SK-N-SH treated with all-trans-retinoic acid at 6 μM for 48 hours (cell line): ENCODE measurements around the gene KRTAP20-3.

ENCODE experiments used
- ZC3H10 ChIP-seq: fragments of 250-450 bp; sonication (Bioruptor Pico); IDR thresholded peaks from 2 replicates; pipeline ENCODE4 v1.5.1; 2021; ENCODE audit warnings: mild to moderate bottlenecking, moderate library complexity
- ZFP3 ChIP-seq: fragments of 250-450 bp; sonication (Bioruptor Pico); IDR thresholded peaks from 2 replicates; pipeline ENCODE4 v1.5.0; 2020; ENCODE audit warnings: mild to moderate bottlenecking, moderate library complexity
- ZFP30 ChIP-seq: fragments of 450-650 bp; formaldehyde crosslinking; IDR thresholded peaks from 2 replicates; pipeline ENCODE4 v1.5.0; 2022; ENCODE audit warnings: mild to moderate bottlenecking, moderate library complexity
- TF ChIP-seq, protein P1 (sequence below): fragments of 250-450 bp; sonication (Bioruptor Pico); IDR thresholded peaks from 2 replicates; pipeline ENCODE4 v1.5.1; 2020; ENCODE audit warnings: low read depth, mild to moderate bottlenecking, moderate library complexity
- TF ChIP-seq, protein P2 (sequence below): fragments of 250-450 bp; sonication (Bioruptor Pico); IDR thresholded peaks from 2 replicates; pipeline ENCODE4 v1.5.0; 2020; ENCODE audit warnings: mild to moderate bottlenecking, moderate library complexity

DNA sequence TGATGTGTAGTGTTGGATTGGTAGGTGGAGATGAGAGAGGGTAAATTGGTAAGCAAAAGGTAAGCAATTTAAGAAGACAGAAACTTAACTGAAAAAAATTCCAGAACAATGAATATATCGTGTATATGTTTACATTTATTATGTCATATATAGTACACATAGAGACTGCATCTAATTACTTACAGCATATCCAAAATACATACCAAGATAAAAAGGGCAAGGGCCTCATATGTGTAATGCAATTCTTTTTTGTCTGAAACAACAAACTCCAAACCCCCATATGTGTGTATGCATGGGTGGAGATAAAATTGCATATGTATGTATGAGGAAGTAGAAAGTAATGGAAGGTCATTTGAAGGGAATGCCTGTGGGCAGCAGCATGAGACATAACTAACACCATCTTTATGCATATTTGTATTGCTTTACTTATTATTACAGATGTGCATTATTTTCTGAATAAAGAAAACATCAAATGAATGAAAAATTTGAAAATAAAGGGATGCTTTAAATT lies 4.3 kb downstream of the KRTAP20-3 start:
- TF ChIP-seq, protein P1, sequence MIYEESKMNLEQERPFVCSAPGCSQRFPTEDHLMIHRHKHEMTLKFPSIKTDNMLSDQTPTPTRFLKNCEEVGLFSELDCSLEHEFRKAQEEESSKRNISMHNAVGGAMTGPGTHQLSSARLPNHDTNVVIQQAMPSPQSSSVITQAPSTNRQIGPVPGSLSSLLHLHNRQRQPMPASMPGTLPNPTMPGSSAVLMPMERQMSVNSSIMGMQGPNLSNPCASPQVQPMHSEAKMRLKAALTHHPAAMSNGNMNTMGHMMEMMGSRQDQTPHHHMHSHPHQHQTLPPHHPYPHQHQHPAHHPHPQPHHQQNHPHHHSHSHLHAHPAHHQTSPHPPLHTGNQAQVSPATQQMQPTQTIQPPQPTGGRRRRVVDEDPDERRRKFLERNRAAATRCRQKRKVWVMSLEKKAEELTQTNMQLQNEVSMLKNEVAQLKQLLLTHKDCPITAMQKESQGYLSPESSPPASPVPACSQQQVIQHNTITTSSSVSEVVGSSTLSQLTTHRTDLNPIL: no peak
- TF ChIP-seq, protein P2, sequence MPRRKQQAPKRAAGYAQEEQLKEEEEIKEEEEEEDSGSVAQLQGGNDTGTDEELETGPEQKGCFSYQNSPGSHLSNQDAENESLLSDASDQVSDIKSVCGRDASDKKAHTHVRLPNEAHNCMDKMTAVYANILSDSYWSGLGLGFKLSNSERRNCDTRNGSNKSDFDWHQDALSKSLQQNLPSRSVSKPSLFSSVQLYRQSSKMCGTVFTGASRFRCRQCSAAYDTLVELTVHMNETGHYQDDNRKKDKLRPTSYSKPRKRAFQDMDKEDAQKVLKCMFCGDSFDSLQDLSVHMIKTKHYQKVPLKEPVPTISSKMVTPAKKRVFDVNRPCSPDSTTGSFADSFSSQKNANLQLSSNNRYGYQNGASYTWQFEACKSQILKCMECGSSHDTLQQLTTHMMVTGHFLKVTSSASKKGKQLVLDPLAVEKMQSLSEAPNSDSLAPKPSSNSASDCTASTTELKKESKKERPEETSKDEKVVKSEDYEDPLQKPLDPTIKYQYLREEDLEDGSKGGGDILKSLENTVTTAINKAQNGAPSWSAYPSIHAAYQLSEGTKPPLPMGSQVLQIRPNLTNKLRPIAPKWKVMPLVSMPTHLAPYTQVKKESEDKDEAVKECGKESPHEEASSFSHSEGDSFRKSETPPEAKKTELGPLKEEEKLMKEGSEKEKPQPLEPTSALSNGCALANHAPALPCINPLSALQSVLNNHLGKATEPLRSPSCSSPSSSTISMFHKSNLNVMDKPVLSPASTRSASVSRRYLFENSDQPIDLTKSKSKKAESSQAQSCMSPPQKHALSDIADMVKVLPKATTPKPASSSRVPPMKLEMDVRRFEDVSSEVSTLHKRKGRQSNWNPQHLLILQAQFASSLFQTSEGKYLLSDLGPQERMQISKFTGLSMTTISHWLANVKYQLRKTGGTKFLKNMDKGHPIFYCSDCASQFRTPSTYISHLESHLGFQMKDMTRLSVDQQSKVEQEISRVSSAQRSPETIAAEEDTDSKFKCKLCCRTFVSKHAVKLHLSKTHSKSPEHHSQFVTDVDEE (CRISPR knock-in tag): no peak
- TF ChIP-seq ZFP30 (CRISPR knock-in tag): no peak
- no peak for TF ChIP-seq ZC3H10 (CRISPR knock-in tag)
- TF ChIP-seq ZFP3 (CRISPR knock-in tag): no peak
